Karpas-422 (cell line): ENCODE data around the gene ONECUT2. TPM values are rescaled to one million over a fixed set of nuclear protein-coding genes. Genes with fewer than 3 reads are reported as not detected.
"Not testable (repeated sequence)": the region's sequence is repeated elsewhere in the genome, so short reads cannot be mapped to it uniquely, and the experiment has no call there.

Source experiments
- DNase-seq: peaks from one replicate; pipeline ENCODE4 v3.0.0-alpha.2; 2015
- H2AFZ ChIP-seq: fragments of 200-600 bp; sonication (generic); 2 replicates; pipeline ENCODE4 v1.6.1; 2014; ENCODE audit warnings: antibody characterized with exemption, low read length, mixed read lengths
- H3K27ac ChIP-seq: fragments of 200-600 bp; sonication (generic); 2 replicates; pipeline ENCODE4 v1.5.1; 2014; ENCODE audit warnings: mild to moderate bottlenecking, low read length, moderate library complexity
- H3K27me3 ChIP-seq: fragments of 200-600 bp; sonication (generic); 2 replicates; pipeline ENCODE4 v1.6.1; 2014; ENCODE audit warnings: low read length, mixed read lengths
- H3K36me3 ChIP-seq: fragments of 200-600 bp; sonication (generic); 2 replicates; pipeline ENCODE4 v1.6.1; 2014; ENCODE audit warnings: low read length, mixed read lengths; ENCODE audit not compliant: insufficient read depth
- H3K4me1 ChIP-seq: fragments of 200-600 bp; sonication (generic); 2 replicates; pipeline ENCODE4 v1.6.1; 2014; ENCODE audit warnings: mild to moderate bottlenecking, low read length, mixed read lengths
- H3K4me2 ChIP-seq: fragments of 200-600 bp; sonication (generic); 2 replicates; pipeline ENCODE4 v1.6.1; 2014; ENCODE audit warnings: low read length, low read depth, mild to moderate bottlenecking; ENCODE audit not compliant: poor library complexity, severe bottlenecking
- H3K4me3 ChIP-seq: fragments of 200-600 bp; sonication (generic); 2 replicates; pipeline ENCODE4 v1.5.1; 2014; ENCODE audit warnings: mild to moderate bottlenecking, antibody characterized with exemption, low read length, mixed read lengths
- H3K79me2 ChIP-seq: fragments of 200-600 bp; sonication (generic); 2 replicates; pipeline ENCODE4 v1.6.1; 2014; ENCODE audit warnings: mild to moderate bottlenecking, low read length, mixed read lengths
- H3K9ac ChIP-seq: fragments of 200-600 bp; sonication (generic); 2 replicates; pipeline ENCODE4 v1.6.0; 2014; ENCODE audit warnings: low read length
- H3K9me2 ChIP-seq: fragments of 200-600 bp; sonication (generic), shearing (Covaris generic); replicated peaks from 2 replicates; pipeline ENCODE4 v1.6.0; 2014; ENCODE audit warnings: mild to moderate bottlenecking, low read length, moderate library complexity; ENCODE audit not compliant: insufficient read depth
- H3K9me3 ChIP-seq: fragments of 300-700, 200-600 bp; sonication (generic); 2 replicates; pipeline ENCODE4 v1.6.1; 2014; ENCODE audit warnings: low read length, mixed read lengths
- H4K20me1 ChIP-seq: fragments of 200-600 bp; sonication (generic); 2 replicates; pipeline ENCODE4 v1.6.1; 2014; ENCODE audit warnings: mild to moderate bottlenecking, antibody characterized with exemption, low read length, low read depth; ENCODE audit not compliant: insufficient read depth
- total RNA-seq: library from RNA; depleted of rRNA; stranded (reverse); fragments of >200 nt; shearing (Covaris generic); gene quantifications from 2 replicates; pipeline ENCODE4 v1.2.3, GENCODE V29; 2014; ENCODE audit warnings: low replicate concordance

Gene ONECUT2
- total RNA-seq, 1 experiment from 2014 or later, result not detected

GRCh38 chr18:57518533-57518932 lies 83.4 kb downstream of the ONECUT2 start:
- DNase-seq, result no peak
- Histone ChIP-seq H3K4me1 (peaks cover 5% of the 10 kb centered on the region), H3K36me3 (no peaks in the 10 kb centered on the region), H3K4me2 (no peak overlapping the region), H2AFZ (no peak overlapping the region), H4K20me1 (no peaks in the 10 kb centered on the region), H3K9ac (no peak overlapping the region), H3K4me3 (no peak overlapping the region), H3K27me3 (no peaks in the 10 kb centered on the region), H3K9me3 (no peaks in the 10 kb centered on the region), H3K27ac (no peak overlapping the region), H3K79me2 (no peaks in the 10 kb centered on the region), H3K9me2 (no peaks in the 10 kb centered on the region)

GRCh38 chr18:57519668-57520424 lies 84.7 kb downstream of the ONECUT2 start:
- DNase-seq, result no peak
- H3K4me2 ChIP-seq, result no peak overlapping the region

DNA sequence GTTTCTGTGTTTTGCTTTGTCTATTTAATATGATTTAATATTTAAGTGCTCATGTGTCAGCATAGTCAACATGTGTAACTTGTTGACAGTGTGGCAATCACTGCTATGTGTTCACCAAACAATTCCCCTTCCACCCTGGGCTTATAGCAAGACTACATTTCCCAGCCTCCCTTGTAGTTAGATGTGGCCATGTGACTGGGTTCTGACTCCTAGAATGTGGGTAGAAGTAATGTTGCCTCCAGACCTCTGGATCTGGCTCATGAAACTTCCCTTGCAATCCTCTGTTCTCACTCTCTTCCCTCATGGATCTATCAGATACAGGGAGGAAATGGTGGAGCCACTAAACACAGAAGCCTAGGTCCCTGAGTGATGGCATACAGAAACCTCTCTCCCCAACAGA lies 87.2 kb downstream of the ONECUT2 start:
- not testable (repeated sequence) for H3K79me2 ChIP-seq, DNase-seq, H4K20me1 ChIP-seq, H3K9me3 ChIP-seq, H2AFZ ChIP-seq, H3K9me2 ChIP-seq, H3K36me3 ChIP-seq, H3K4me2 ChIP-seq, H3K27ac ChIP-seq, H3K27me3 ChIP-seq, H3K4me3 ChIP-seq, H3K4me1 ChIP-seq, H3K9ac ChIP-seq

More at GRCh38 chr18:57519668-57520424, 84.7 kb downstream of the ONECUT2 start:
- no peak overlapping the region for H2AFZ ChIP-seq
- H3K9ac ChIP-seq, result no peak overlapping the region
- H3K27me3 ChIP-seq, result no peaks in the 10 kb centered on the region
- H3K9me3 ChIP-seq, result no peaks in the 10 kb centered on the region
- no peaks in the 10 kb centered on the region for H3K9me2 ChIP-seq
- peaks cover 8% of the 10 kb centered on the region for H3K4me1 ChIP-seq
- no peak overlapping the region for H3K4me3 ChIP-seq
- no peaks in the 10 kb centered on the region for H3K79me2 ChIP-seq
- H3K27ac ChIP-seq, result no peak overlapping the region
- no peaks in the 10 kb centered on the region for H4K20me1 ChIP-seq
- H3K36me3 ChIP-seq, result no peaks in the 10 kb centered on the region

- H3K36me3 ChIP-seq, result no peaks in the 10 kb centered on the region
- DNase-seq, result no peak
- H3K9me2 ChIP-seq, result no peaks in the 10 kb centered on the region
- peaks cover 8% of the 10 kb centered on the region for H3K4me1 ChIP-seq
- no peaks in the 10 kb centered on the region for H4K20me1 ChIP-seq
- H3K9me3 ChIP-seq, result no peaks in the 10 kb centered on the region
- no peaks in the 10 kb centered on the region for H3K79me2 ChIP-seq
- no peak overlapping the region for H2AFZ ChIP-seq
- no peak overlapping the region for H3K9ac ChIP-seq
- H3K27ac ChIP-seq, result no peak overlapping the region
- H3K27me3 ChIP-seq, result no peaks in the 10 kb centered on the region
- H3K4me2 ChIP-seq, result no peak overlapping the region
- H3K4me3 ChIP-seq, result no peak overlapping the region
Observed at GRCh38 chr18:57523171-57523956, 88.2 kb downstream of the ONECUT2 start.

DNA sequence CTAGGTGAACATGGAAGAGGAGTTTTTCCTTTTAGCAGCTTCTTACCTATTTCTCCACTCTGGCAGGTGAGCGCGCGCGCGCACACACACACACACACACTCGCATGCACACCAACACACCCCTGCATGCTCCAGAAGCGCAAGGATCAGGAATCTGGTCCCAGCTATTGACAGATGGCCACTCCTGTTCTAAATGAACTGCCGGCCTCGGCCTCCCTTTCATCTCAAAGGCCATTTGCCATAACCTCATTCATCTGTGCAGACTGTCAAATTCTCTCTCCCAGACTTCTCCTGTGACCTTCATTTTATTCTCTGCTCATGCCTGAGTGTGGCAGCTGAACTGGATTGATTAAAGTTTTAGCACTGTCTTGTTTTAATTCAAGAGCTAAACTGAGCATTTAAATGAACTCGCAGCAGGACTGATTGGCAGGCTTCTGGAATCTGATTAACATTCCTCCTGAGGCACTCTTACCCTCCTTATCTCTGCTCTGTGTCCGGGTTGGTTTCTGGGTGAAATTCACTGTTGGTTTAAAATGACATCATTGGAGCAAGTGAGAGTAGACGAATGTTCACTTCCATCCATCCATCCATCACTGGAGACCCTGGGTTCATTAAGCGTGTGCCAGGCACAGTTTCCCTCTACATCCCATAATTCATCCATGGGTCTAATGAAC lies 92.5 kb downstream of the ONECUT2 start:
- no peaks in the 10 kb centered on the region for H3K79me2 ChIP-seq
- H3K27me3 ChIP-seq, result no peaks in the 10 kb centered on the region
- no peak for DNase-seq
- no peak overlapping the region for H2AFZ ChIP-seq
- H4K20me1 ChIP-seq, result no peaks in the 10 kb centered on the region
- no peaks in the 10 kb centered on the region for H3K9me3 ChIP-seq
- no peak overlapping the region for H3K9ac ChIP-seq
- H3K9me2 ChIP-seq, result no peaks in the 10 kb centered on the region
- H3K4me3 ChIP-seq, result no peak overlapping the region
- no peak overlapping the region for H3K27ac ChIP-seq
- peaks cover 8% of the 10 kb centered on the region for H3K4me1 ChIP-seq
- no peaks in the 10 kb centered on the region for H3K36me3 ChIP-seq
- no peak overlapping the region for H3K4me2 ChIP-seq

DNA sequence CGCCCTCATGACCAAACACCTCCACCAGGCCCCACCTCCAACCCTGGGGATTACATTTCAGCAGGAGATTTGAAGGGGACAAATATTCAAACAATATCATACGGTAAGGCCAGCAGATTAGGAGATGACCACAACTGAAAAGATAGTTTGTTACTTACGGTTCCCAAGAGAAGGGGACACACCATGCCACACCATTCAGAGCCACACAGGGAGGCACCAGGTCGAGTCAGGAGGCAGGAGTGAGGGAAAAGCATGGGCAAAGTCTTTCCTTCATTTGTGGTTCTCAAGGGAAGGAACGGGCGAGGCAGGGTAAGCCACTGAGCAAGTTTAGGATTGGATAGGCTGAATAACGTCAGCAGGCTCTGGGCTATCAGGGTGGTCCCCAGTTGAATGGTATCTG lies 94.0 kb downstream of the ONECUT2 start:
- Histone ChIP-seq H3K4me3 (no peak overlapping the region), H3K9me3 (no peaks in the 10 kb centered on the region), H3K27ac (no peak overlapping the region), H3K27me3 (0 out of 2 replicates have a peak, but pooled peaks cover 3% of the 10 kb centered on the region), H4K20me1 (no peaks in the 10 kb centered on the region), H3K79me2 (no peaks in the 10 kb centered on the region), H2AFZ (no peak overlapping the region), H3K9me2 (no peaks in the 10 kb centered on the region), H3K4me1 (no peaks in the 10 kb centered on the region), H3K4me2 (no peak overlapping the region), H3K36me3 (no peaks in the 10 kb centered on the region), H3K9ac (no peak overlapping the region)
- no peak for DNase-seq

DNA sequence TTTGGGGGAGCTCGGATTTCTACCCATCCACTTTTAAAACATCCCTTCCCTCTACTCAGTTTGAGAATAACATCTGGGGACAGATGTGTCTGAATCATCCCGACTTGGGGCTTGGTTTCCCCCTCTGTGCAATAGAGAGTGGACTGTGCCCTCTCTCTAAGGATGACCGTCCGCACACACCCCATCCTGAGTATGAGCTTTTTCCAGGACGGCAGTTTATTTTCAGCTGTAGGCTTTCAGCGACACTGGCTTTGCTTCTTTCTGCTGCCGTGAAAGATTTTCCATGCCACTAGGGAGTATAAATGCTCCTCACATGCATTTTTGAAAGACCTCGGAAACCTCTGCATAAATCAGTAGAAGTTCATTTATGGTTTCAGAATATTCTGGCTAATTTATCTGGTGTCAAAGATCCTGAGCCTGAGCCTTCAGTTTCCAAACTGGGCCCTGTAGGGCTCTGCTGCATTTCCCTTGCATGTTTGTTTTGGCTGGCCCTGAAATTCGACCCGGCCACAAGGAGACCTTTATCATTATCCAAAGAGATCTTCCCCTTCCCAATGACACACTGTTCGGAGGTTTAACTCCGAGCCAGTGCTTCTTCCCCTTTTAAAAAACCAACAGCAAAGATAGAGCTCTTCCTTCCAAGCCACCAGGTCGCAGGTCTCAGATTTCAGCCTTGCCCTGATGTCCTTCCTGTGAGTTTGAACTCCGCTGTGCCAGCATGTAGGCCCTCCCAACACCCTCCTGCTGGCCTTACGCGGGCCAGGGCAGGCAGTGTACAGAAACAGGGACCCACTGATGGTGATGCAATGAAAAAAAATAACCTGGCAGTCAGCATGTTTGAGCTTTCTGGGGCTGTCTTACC lies 98.1 kb downstream of the ONECUT2 start:
- Histone ChIP-seq H3K79me2 (no peaks in the 10 kb centered on the region), H3K4me2 (no peak overlapping the region), H3K4me3 (no peak overlapping the region), H3K36me3 (no peaks in the 10 kb centered on the region), H3K9me2 (no peaks in the 10 kb centered on the region), H3K9ac (no peak overlapping the region), H3K27ac (no peak overlapping the region), H4K20me1 (no peaks in the 10 kb centered on the region), H2AFZ (no peak overlapping the region), H3K4me1 (no peaks in the 10 kb centered on the region), H3K27me3 (0 out of 2 replicates have a peak, but pooled peaks cover 3% of the 10 kb centered on the region), H3K9me3 (no peaks in the 10 kb centered on the region)
- no peak for DNase-seq
